ENCODE data around the gene ACR.
"Not testable (repeated sequence)": the region's sequence is repeated elsewhere in the genome, so short reads cannot be mapped to it uniquely, and the experiment has no call there.

DNA sequence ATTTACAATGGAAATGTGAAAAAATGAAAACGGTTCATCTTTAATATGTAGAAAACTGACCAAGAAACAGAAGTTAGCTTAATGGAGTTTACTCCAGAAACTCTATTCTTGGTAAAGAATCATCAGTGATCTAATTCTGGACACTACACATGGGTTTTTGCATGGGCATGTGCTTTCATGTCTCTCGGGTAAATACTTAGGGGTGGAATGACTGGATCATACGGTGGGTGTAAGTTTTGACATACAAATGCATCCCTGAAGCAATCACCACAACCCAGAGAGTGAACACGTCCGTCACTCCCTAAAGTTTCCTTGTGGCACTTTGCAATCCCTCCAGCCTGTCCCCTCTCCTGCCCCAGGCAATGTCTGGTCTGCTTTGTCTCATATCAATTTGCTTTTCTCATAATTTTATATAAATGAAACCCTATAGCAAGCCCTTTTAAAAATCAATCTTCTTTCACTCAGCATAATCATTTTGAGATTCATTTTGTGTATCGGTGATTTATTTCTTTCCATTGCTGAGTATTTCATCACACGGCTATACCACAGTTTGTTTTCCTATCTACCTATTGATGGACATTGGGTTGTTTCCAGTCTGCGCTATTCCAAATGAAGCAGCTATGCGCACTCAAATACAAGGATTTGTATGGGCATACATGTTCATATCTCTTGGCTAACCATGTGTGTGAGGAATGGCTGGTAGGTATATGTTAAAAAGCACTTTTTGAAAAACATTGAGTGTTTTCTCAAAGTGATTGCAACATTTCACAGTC, 11.5 kb downstream of the ACR start:
- TF ChIP-seq, protein P1, sequence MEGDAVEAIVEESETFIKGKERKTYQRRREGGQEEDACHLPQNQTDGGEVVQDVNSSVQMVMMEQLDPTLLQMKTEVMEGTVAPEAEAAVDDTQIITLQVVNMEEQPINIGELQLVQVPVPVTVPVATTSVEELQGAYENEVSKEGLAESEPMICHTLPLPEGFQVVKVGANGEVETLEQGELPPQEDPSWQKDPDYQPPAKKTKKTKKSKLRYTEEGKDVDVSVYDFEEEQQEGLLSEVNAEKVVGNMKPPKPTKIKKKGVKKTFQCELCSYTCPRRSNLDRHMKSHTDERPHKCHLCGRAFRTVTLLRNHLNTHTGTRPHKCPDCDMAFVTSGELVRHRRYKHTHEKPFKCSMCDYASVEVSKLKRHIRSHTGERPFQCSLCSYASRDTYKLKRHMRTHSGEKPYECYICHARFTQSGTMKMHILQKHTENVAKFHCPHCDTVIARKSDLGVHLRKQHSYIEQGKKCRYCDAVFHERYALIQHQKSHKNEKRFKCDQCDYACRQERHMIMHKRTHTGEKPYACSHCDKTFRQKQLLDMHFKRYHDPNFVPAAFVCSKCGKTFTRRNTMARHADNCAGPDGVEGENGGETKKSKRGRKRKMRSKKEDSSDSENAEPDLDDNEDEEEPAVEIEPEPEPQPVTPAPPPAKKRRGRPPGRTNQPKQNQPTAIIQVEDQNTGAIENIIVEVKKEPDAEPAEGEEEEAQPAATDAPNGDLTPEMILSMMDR (IDR thresholded peaks at IDR 0.05 in 2 of 3, conservative IDR thresholded peaks at IDR 0.05 in 1 of 3; ENCODE audit: control insufficient read depth in 2 of 3, extremely low read depth in 1 of 3, insufficient read depth in 1 of 3, low read depth in 3 of 3, low read length in 3 of 3): not testable (repeated sequence)
- TF ChIP-seq, protein P2, sequence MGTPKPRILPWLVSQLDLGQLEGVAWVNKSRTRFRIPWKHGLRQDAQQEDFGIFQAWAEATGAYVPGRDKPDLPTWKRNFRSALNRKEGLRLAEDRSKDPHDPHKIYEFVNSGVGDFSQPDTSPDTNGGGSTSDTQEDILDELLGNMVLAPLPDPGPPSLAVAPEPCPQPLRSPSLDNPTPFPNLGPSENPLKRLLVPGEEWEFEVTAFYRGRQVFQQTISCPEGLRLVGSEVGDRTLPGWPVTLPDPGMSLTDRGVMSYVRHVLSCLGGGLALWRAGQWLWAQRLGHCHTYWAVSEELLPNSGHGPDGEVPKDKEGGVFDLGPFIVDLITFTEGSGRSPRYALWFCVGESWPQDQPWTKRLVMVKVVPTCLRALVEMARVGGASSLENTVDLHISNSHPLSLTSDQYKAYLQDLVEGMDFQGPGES (IDR thresholded peaks at IDR 0.05): not testable (repeated sequence)
- not testable (repeated sequence) for TF ChIP-seq MXI1 (IDR thresholded peaks at IDR 0.05; ENCODE audit: low read depth, low read length); EZH2 (IDR thresholded peaks at IDR 0.05; ENCODE audit: borderline replicate concordance, control insufficient read depth, low read depth, low read length); GABPA (IDR thresholded peaks at IDR 0.05; ENCODE audit: low read depth); SP1 (IDR thresholded peaks at IDR 0.05; ENCODE audit: low read depth, low read length); SIN3A (IDR thresholded peaks at IDR 0.05; ENCODE audit: low read depth, low read length); BHLHE40 (IDR thresholded peaks at IDR 0.05; ENCODE audit: borderline replicate concordance in 1 of 2, low read depth in 2 of 2, low read length in 1 of 2)
- TF ChIP-seq, protein P3, sequence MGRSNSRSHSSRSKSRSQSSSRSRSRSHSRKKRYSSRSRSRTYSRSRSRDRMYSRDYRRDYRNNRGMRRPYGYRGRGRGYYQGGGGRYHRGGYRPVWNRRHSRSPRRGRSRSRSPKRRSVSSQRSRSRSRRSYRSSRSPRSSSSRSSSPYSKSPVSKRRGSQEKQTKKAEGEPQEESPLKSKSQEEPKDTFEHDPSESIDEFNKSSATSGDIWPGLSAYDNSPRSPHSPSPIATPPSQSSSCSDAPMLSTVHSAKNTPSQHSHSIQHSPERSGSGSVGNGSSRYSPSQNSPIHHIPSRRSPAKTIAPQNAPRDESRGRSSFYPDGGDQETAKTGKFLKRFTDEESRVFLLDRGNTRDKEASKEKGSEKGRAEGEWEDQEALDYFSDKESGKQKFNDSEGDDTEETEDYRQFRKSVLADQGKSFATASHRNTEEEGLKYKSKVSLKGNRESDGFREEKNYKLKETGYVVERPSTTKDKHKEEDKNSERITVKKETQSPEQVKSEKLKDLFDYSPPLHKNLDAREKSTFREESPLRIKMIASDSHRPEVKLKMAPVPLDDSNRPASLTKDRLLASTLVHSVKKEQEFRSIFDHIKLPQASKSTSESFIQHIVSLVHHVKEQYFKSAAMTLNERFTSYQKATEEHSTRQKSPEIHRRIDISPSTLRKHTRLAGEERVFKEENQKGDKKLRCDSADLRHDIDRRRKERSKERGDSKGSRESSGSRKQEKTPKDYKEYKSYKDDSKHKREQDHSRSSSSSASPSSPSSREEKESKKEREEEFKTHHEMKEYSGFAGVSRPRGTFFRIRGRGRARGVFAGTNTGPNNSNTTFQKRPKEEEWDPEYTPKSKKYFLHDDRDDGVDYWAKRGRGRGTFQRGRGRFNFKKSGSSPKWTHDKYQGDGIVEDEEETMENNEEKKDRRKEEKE (IDR thresholded peaks at IDR 0.05): not testable (repeated sequence)
